K562 (cell line): ENCODE results near the gene AKAP13. TPM values are rescaled to one million over a fixed set of nuclear protein-coding genes. Genes with fewer than 3 reads are reported as not detected.

Experiments used
- ATAC-seq: fragments of 200-7000 bp; cut with Tn5 transposase; 3 replicates; pipeline ENCODE4 v1.9.1; 2020; ENCODE audit warnings: moderate library complexity
- BruUV-seq: library from RNA; stranded (reverse); fragments of 400-500 nt; replicated peaks from 2 replicates; lab custom pipeline; 2021; lab: Mats Ljungman, UMichigan
- CTCF ChIA-PET: fragments of 300-600 bp; formaldehyde crosslinking; extraction: SDS; loops from one replicate; lab custom pipeline; 2021; ENCODE audit warnings: low intra/inter-chr PET ratio; lab: Yijun Ruan, JAX
- POLR2A ChIA-PET: fragments of 300-600, 350-650 bp; sonication (Branson Sonifier 250); formaldehyde crosslinking; extraction: SDS; loops from one replicate; lab custom pipeline; 2021; ENCODE audit warnings: antibody characterized with exemption, inconsistent platforms; lab: Yijun Ruan, JAX
- DNase-seq, 4 experiments: peaks; one replicate each; pipeline versions ENCODE4 v3.0.0 to v3.0.0-alpha.2; 2011 to 2018; ENCODE audit warnings: low spot score in 3 of 4, mixed read lengths in 3 of 4; ENCODE audit errors: extremely low read depth in 1 of 4
- FAIRE-seq: peaks from 2 replicates; lab custom pipeline; 2011; peaks lifted over from hg19 to GRCh38; lab: Jason Lieb, UNC
- H2AFZ ChIP-seq: 2 replicates; pipeline ENCODE4 v1.6.0; 2011; ENCODE audit warnings: low read depth, low read length, control low read depth, inconsistent platforms
- H3K27ac ChIP-seq: fragments of 200-600 bp; 3 replicates; pipeline ENCODE4 v1.8.0; 2011; ENCODE audit warnings: low read depth, mild to moderate bottlenecking, control low read depth, inconsistent platforms, low read length, moderate library complexity, mixed read lengths; ENCODE audit errors: extremely low read depth
- H3K27me3 ChIP-seq, 2 experiments: fragments of 300-600 bp in 1 of 2; 2 replicates in 1 of 2; 3 replicates in 1 of 2; pipeline versions ENCODE4 v1.6.0 to v1.8.0; 2011; ENCODE audit warnings: inconsistent platforms in 2 of 2, low read length in 2 of 2, mild to moderate bottlenecking in 1 of 2, mixed read lengths in 1 of 2, moderate library complexity in 1 of 2; ENCODE audit not compliant: control insufficient read depth in 2 of 2, insufficient read depth in 2 of 2
- H3K36me3 ChIP-seq: fragments of 300-600 bp; 3 replicates; pipeline ENCODE4 v1.8.0; 2011; ENCODE audit warnings: mild to moderate bottlenecking, low read length, inconsistent platforms; ENCODE audit not compliant: control insufficient read depth, insufficient read depth
- H3K4me1 ChIP-seq, 2 experiments: fragments of 200-600 bp in 1 of 2; replicated peaks in 1 of 2; 2 replicates in 1 of 2; 3 replicates in 1 of 2; pipeline versions ENCODE4 v1.5.1 to v1.8.0; 2011; ENCODE audit warnings: inconsistent platforms in 2 of 2, low read length in 2 of 2, mild to moderate bottlenecking in 1 of 2, mixed read lengths in 1 of 2, moderate library complexity in 1 of 2; ENCODE audit not compliant: control insufficient read depth in 2 of 2, insufficient read depth in 2 of 2
- H3K4me2 ChIP-seq: 2 replicates; pipeline ENCODE4 v1.6.1; 2011; ENCODE audit warnings: low read length, control low read depth, inconsistent platforms, mixed read lengths; ENCODE audit not compliant: insufficient read depth
- H3K4me3 ChIP-seq: fragments of 200-600 bp; sonication (generic), shearing (Covaris generic); 2 replicates; pipeline ENCODE4 v1.5.1; 2016; ENCODE audit warnings: control low read depth, inconsistent platforms
- H3K79me2 ChIP-seq: fragments of 200-600 bp; 3 replicates; pipeline ENCODE4 v1.8.0; 2011; ENCODE audit warnings: low read length, inconsistent platforms; ENCODE audit not compliant: control insufficient read depth, insufficient read depth
- H3K9ac ChIP-seq, 2 experiments: 2 replicates each; pipeline versions ENCODE4 v1.6.0 to v1.6.1; 2011; ENCODE audit warnings: low read depth in 2 of 2, low read length in 2 of 2, control low read depth in 1 of 2, inconsistent platforms in 1 of 2, mild to moderate bottlenecking in 1 of 2, mixed read lengths in 1 of 2; ENCODE audit not compliant: insufficient read depth in 1 of 2
- H3K9me1 ChIP-seq: one replicate; pipeline ENCODE4 v1.6.0; 2011; ENCODE audit warnings: inconsistent platforms, mild to moderate bottlenecking, low read length, moderate library complexity; ENCODE audit not compliant: control insufficient read depth, insufficient read depth
- H3K9me3 ChIP-seq: replicated peaks from 2 replicates; pipeline ENCODE4 v1.5.1; 2011; ENCODE audit warnings: low read depth, low read length, inconsistent platforms; ENCODE audit not compliant: control insufficient read depth, insufficient read depth
- H4K20me1 ChIP-seq: replicated peaks from 2 replicates; pipeline ENCODE4 v1.6.1; 2011; ENCODE audit warnings: low read length, inconsistent platforms, mixed read lengths; ENCODE audit not compliant: control insufficient read depth, insufficient read depth
- NRF1 ChIP-seq, 2 experiments: fragments of 450-650 bp; IDR thresholded peaks in 1 of 2; conservative IDR thresholded peaks in 1 of 2; 2 replicates each; pipeline ENCODE4 v1.6.1; 2014; ENCODE audit warnings: mild to moderate bottlenecking in 2 of 2
- PHTF2 ChIP-seq: fragments of 250-450 bp; sonication (Bioruptor Pico); IDR thresholded peaks from 2 replicates; pipeline ENCODE4 v1.5.0; 2021; ENCODE audit warnings: mild to moderate bottlenecking
- ZBTB12 ChIP-seq: fragments of 250-450 bp; sonication (Bioruptor Pico); IDR thresholded peaks from 2 replicates; pipeline ENCODE4 v1.4.0; 2020
- ZNF518B ChIP-seq: fragments of 250-450 bp; sonication (Bioruptor Pico); IDR thresholded peaks from 2 replicates; pipeline ENCODE4 v1.5.0; 2021; ENCODE audit warnings: mild to moderate bottlenecking, moderate library complexity
- ZNF584 ChIP-seq: fragments of 200-800 bp; sonication (Bioruptor generic); IDR thresholded peaks from 2 replicates; pipeline ENCODE4 v1.6.1; 2016; ENCODE audit warnings: low read depth, mild to moderate bottlenecking, missing genetic modification characterization, missing compliant biosample characterization
- WGBS: fragments of 100-300 bp; shearing (Covaris generic); methylation state at CpG from one replicate; pipeline ENCODE4 v1.1.6; 2016; ENCODE audit warnings: low coverage, mixed read lengths; ENCODE audit not compliant: insufficient coverage; ENCODE audit errors: missing lambda C conversion rate; 5-methylcytosine and 5-hydroxymethylcytosine counted together
- in situ Hi-C: fragments of 300-500 bp; cut with MboI; formaldehyde crosslinking; loops from 4 replicates; pipeline ENCODE4 v1.15.0; 2018; ENCODE audit warnings: inconsistent platforms, mixed read lengths
- intact Hi-C: fragments of 100-400 bp; cut with micrococcal nuclease; formaldehyde crosslinking; loops from 2 replicates; pipeline ENCODE4 v1.14.2; 2022
- polyA plus RNA-seq, 8 experiments: library from polyadenylated mRNA; depleted of rRNA in 4 of 8; stranded (reverse) in 5 of 8; unstranded in 3 of 8; fragments of >200 nt; fragmentation: Nextera tagmentation in 2 of 8; fragmentation: Illumina TruSeq in 1 of 8; extraction: Ambion mirVana in 2 of 8; extraction: Trizol in 1 of 8; gene quantifications; 2 replicates each; pipeline versions ENCODE4 v1.2.1 to v1.2.3, GENCODE V29; 2011 to 2014; ENCODE audit warnings: inconsistent platforms in 1 of 8, missing spikeins in 1 of 8
- total RNA-seq, 7 experiments: library from RNA; depleted of rRNA in 6 of 7; stranded (reverse); fragments of >200 nt in 6 of 7; fragmentation: Illumina TruSeq in 2 of 7; extraction: Trizol in 2 of 7; gene quantifications; 2 replicates each; pipeline versions ENCODE4 v1.2.1 to v1.2.3, GENCODE V29; 2011 to 2021; ENCODE audit warnings: low replicate concordance in 1 of 7

Gene AKAP13
- total and polyA plus RNA-seq, 9 of the 15 experiments (the other 6 are each of a cell fraction or from before 2014, with no cell fraction given): 0.03 to 1.7 (median 0.42) TPM

GRCh38 chr15:85737061-85737460 lies 356.7 kb downstream of the AKAP13 start (continued):
- TF ChIP-seq ZNF584 (CRISPR knock-in tag): no peak

- Histone ChIP-seq H3K4me3 (no peak overlapping the region), H3K27me3 (peaks cover 18 to 34% of the 10 kb centered on the region in 2 experiments), H4K20me1 (no peaks in the 10 kb centered on the region), H3K27ac (no peak overlapping the region), H2AFZ (no peak overlapping the region), H3K36me3 (no peaks in the 10 kb centered on the region), H3K9me3 (no peaks in the 10 kb centered on the region), H3K79me2 (no peaks in the 10 kb centered on the region), H3K9ac (no peak overlapping the region; a peak in 1 of 4 replicates), H3K4me1 (no peaks in the 10 kb centered on the region), H3K9me1 (no peaks in the 10 kb centered on the region), H3K4me2 (no peak overlapping the region)
- CTCF ChIA-PET: no interaction called here
- POLR2A ChIA-PET: no interaction called here
- ATAC-seq (no peak), FAIRE-seq (no peak), DNase-seq (no peak)
- WGBS: 0% methylated on average over 19 of the region's 20 CpGs
- intact Hi-C loops: no loop called here
- in situ Hi-C loops: no loop called here
- no peak for TF ChIP-seq ZNF518B (CRISPR knock-in tag)
- no peak for TF ChIP-seq ZBTB12
- 0 out of 4 replicates have a peak, but pooled peaks of 1 of the 2 experiments have one; percentile 14 for TF ChIP-seq NRF1 (conservative IDR thresholded peaks at IDR 0.05 in 1 of 2, IDR thresholded peaks at IDR 0.05 in 1 of 2)
- no peak for TF ChIP-seq PHTF2 (CRISPR knock-in tag)
- BruUV-seq: no TSS peak
Measured at GRCh38 chr15:85741021-85741421, 360.6 kb downstream of the AKAP13 start.
